Activated CD8-positive, alpha-beta memory T cell treated with anti-CD3 and anti-CD28 coated beads, Interleukin-2, amount 50 U/mL, for 4 hours (primary cell): ENCODE data around the gene MOV10L1.

Source experiments
- DNase-seq: peaks from one replicate; pipeline ENCODE4 v3.0.0-alpha.2; 2020

MOV10L1 gene

GRCh38 chr22:50208430-50208938 lies 118.7 kb downstream of the MOV10L1 start:
- DNase-seq, result no peak

GRCh38 chr22:50208939-50209892 lies 119.4 kb downstream of the MOV10L1 start:
- DNase-seq, result peak; percentile 16

GRCh38 chr22:50209893-50210292 lies 120.1 kb downstream of the MOV10L1 start:
- DNase-seq, result peak; percentile 72

- peak; percentile 18 for DNase-seq
Observed at GRCh38 chr22:50210378-50211139, 120.8 kb downstream of the MOV10L1 start.

GRCh38 chr22:50211147-50211546 lies 121.3 kb downstream of the MOV10L1 start:
- no peak for DNase-seq
